ENCODE results near the gene DNAJC10.
"Not testable (repeated sequence)": the region's sequence is repeated elsewhere in the genome, so short reads cannot be mapped to it uniquely, and the experiment has no call there.

The DNAJC10 gene

DNA sequence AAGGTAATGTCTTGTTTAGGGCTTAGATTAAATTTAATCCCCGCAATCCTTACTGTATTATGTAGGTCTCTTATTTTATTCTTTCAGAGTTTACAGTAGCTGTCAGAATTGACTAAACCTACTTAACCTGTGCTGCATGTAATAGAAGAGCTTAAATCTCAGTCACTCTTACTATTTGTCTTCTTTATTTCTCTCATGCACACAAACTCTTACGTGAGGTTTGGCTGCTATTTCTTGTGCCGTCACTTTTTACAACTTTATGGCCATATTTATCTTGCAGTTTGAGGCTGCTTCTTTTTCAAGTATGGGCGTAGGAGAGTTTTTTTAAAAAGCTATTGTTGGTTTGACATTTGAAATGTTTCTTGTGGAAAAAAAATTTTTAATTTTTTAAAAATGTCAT, 12.0 kb downstream of the DNAJC10 start:
- no peak for DNase-seq

DNA sequence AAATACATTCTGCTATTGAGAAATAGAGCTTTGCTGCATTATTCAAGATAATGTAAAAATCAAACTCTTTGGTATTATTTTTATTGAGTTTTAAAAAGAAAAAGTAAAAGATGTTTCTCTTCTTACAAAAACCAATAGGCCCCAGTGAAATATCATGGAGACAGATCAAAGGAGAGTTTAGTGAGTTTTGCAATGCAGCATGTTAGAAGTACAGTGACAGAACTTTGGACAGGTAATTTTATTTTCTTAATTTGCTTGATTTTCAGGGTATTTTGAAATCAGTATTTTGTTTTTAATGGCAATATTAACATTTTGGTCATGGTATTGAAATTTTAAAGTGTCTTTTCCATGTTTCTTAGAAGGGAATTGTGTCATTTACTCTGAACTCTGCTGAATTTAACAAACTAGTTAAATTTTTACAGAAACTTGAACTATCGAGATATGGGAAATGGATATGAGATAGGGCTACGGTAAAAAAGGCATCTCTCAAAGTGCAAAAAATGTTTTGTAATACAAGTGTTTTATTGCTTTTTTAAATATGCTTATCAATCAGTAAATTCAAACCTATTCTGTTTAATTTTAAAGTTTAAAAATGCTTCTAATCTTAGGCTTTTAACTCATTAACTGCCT, 13.8 kb downstream of the DNAJC10 start:
- no peak for DNase-seq

DNA sequence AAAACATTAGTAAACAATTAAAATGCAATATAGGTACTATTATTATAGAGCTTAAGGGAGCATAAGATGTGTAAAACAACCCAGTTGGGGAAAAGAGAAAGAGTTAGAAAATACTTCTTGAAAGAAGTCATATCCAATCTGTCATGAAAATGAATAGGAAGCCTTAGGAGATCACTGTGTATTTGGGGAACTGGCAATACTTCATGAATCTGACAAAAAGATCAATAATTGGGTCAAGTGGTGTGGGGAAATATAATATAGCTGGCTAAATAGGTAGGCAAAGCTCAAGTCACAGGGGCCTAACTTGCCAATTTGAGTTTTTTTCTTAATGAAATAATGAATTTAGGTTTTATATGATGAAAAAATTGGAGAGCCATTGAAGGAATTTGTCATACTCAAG, 14.4 kb downstream of the DNAJC10 start:
- DNase-seq: no peak

DNA sequence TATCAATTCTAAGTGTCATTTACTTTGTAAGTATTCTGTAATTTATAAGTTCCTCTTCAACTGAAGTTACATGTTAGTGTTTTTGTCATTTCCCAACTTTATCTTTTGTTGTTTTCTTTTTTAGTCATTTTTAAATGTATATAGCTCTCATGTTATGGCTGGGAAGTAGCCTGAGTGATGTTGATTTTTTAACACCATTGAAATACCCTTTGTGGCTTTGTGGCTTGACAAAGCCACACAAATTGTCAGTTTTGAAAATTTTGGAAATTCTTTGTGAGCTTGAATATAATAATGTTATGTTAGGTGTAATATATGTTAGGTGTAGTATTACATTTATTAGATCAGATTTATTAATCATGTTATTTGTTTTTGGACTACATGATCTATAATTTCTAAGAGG, 16.7 kb downstream of the DNAJC10 start:
- no peak for DNase-seq

DNA sequence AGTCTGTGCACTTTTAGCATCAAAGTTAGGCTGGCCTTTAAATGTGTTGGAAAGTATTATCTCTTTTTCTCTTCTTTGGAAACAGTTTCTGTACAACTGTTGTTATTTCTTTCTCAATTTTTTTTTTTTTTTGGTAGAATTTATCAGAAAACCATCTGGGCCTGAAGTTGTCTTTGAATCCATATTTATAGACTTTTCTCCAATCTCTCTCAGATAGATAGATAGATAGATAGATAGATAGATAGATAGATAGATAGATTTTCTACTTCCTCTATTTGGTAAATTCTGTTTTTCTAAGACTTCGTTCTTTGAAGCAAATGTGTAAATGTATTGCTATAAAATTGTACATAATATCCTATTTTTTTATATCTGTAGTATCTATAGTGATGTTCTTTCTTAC, 17.5 kb downstream of the DNAJC10 start:
- no peak for DNase-seq

DNA sequence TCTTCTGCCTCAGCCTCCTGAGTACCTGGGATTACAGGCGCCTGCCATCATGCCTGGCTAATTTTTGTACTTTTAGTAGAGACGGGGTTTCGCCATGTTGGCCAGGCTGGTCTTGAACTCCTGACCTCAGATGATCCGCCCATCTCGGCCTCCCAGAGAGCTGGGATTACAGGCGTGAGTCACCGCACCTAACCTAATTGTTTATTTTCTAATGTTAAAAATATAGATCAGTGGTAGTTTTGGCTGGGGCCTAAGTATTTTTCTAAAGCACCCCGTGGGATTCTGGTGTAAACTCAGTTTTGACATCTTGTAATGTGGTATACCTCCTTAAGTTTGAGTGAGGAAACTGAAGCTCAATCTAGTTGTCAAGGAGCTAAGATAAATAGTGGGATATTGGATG, 20.8 kb downstream of the DNAJC10 start:
- DNase-seq: not testable (repeated sequence)

DNA sequence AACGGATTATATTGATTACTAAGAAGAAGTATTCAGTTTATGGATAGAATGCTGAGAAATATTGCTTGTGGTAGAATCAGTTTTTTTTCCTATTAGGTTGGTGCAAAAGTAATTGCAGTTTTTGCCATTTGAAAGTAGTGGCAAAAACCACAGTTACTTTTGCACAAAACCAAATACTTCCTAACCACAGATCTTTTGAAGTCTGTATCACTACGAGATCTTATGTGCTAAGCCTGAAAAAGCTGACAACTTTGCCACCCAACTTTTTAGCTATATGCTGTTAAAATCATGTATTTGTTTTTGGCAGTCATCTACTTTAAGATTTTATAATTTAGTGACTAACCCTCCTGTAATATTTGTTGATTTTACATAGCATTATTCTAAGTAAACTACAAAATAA, 24.6 kb downstream of the DNAJC10 start:
- DNase-seq: no peak

DNA sequence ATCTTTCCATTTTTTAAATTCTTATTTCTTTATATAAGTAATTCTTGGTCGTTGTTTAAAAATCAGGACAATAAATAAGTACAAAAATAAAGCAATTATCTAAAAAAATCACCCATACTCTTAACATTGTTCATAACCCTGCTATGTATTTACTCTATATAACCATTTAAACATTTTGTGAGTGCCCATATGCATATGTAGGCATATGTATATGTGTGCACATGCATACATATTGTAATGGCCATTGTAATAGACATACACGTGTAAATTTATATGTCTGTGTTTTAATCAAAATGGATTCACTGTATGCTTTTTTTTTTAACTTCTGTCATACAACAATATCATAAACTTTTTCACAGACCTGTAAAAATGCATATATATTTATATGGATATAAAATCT, 25.6 kb downstream of the DNAJC10 start:
- no peak for DNase-seq

DNA sequence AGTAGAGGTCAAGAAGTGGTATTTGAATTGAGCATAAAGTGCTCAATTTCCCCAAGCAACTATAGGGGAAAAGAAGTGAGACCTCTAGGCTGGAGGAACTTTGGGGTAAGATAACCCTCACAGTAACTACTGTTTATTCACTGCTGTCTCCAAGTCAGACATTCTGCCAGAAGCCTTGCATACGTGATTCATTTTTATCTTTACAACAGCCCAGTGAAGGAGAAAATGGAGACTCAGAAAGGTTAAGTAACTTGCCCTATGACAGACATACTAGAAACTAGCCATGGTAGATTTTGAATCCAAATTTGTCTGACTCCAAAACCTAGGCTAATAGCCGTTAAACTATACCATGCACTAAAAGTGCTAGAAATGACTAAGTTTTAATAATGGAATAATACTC, 28.4 kb downstream of the DNAJC10 start:
- no peak for DNase-seq

DNA sequence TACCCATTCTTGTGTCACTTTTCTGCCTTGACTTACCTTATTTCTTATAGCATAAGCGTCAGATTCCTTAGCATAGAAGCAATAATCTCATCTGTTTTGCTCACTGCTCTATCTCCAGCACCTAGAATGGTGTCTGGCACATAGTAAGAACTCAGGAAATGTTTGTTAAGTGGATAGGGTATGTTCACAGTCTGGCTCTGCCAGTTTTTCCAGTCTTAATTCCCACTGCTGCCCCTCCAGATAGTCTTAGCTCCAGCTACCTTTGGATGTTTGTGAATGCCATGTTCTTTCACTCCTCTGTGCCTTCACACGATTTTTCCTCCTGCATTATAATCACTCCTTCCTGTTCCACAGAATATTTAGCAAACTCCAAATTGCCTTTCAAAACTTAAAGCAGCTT, 29.0 kb downstream of the DNAJC10 start:
- DNase-seq: no peak

DNA sequence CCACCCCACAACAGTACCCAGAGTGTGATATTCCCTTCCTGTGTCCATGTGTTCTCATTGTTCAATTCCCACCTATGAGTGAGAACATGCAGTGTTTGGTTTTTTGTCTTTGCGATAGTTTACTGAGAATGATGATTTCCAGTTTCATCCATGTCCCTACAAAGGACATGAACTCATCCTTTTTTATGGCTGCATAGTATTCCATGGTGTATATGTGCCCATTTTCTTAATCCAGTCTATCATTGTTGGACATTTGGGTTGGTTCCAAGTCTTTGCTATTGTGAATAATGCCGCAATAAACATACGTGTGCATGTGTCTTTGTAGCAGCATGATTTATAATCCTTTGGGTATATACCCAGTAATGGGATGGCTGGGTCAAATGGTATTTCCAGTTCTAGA, 29.8 kb downstream of the DNAJC10 start:
- DNase-seq: not testable (repeated sequence)

DNA sequence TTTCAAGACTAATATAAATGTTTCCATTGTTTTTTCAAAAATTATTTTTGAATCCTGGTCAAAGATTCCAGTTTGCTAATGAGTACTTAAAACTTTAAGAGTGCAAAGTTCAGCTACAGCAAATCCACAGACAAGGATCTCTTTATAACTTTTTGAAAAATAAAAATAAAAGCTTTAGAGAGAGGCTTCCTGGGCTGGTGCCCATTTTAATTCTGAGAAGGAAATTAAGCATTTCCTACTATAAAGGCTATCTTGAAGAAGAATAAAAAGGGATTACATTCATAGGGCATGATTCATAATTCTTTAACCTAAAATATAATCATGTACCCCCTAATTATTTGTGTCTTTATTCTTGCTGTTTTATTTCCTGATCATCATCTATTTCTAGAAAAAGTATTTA, 38.2 kb downstream of the DNAJC10 start:
- DNase-seq: no peak

DNA sequence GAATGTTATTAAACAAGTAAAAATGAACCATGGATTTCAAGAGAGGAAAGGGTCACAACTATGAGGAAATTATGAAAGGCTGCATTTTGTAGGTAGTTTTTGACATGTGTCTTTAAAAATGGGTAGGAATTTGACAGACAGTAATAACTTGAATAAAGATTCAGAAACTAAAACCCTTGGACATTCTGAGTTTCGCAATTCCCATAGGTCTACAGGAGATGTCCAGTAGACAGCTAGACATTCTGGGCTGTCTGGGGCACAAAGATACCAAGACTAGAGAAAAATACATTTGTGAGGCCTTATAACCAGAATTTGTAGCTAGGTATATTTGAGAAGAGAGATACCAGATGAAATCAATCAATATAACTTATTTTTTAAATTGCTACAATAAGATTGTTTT, 42.3 kb downstream of the DNAJC10 start:
- no peak for DNase-seq

DNA sequence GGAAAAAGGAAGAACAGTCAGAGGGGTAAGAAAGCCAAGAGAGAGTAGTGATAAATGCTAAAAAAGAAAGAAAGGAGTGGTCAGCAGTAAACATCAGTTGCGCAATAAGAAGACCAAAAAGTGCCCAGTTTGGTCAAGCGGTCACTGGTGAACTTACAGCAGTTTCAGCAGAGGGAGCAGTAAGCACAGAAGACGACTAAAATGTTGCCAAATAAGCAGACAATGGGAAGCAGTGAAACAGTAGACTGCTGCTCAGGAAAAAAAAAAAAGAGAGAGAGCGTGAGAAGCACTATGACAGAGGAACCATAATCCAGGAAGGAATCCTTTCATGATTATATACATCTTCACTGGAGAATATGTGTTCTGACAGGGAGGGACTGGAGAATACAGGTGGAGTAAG, 45.8 kb downstream of the DNAJC10 start:
- no peak for DNase-seq

DNA sequence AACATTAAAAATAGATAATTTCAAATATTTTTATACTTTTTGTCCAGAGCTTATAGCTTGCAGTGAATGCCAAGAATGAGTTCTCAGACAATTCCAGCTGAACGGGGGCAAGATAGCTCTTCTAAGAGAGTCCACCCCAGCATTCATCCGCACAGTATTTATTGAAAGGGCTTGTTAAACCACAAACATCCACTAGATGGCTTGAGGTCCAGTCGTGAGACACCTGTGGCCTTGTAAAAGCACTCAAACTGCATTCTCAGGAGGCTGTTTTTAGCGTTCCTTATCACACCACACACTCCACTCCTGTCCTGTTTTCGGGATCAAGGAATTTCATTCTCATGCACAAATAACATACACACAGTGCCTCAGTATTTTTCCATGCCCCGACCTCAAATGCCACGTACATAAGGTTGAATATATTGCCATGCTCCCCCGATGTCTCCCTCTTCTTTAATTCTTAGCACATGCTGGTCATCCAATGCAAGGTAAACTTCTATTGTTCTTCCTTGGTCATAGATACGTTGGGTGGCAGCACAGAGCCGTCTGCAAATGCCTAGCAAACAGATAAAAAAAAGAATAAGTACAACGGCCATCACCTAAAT, 47.4 kb downstream of the DNAJC10 start:
- DNase-seq: no peak

DNA sequence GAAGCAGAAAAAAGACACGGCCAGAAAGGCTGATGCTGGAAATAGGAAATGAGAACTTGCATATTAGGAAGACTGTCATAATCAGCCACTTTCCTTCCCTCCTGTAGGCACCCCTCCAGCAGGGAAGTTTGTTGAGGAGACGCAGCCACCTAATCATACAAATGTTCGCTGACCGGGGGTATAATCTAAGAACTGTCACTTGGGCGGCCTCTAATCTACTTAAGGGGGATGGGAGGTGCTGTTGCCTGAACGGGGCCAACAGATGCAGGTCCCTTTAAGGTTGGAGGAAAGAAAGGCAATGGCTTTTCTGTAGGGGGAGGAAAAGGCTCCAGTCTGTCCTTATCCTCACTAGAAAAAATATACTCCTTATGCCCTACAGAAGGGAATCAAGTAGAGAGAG, 50.6 kb downstream of the DNAJC10 start:
- DNase-seq: no peak

DNA sequence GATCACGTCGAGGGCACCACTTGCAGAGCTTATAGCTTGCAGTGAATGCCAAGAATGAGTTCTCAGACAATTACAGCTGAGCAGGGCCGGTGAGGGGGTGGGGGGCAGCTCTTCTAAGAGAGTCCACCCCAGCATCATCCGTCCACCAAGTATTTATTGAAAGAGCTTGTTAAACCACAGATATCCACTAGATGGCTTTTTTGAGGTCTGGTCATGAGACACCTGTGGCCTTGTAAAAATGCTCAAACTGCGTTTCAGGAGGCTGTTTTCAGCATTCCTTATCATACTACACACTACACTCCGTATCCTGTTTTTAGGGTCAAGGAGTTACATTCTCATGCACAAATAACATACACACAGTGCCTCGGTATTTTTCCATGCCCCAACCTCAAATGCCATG, 51.5 kb downstream of the DNAJC10 start:
- no peak for DNase-seq

DNA sequence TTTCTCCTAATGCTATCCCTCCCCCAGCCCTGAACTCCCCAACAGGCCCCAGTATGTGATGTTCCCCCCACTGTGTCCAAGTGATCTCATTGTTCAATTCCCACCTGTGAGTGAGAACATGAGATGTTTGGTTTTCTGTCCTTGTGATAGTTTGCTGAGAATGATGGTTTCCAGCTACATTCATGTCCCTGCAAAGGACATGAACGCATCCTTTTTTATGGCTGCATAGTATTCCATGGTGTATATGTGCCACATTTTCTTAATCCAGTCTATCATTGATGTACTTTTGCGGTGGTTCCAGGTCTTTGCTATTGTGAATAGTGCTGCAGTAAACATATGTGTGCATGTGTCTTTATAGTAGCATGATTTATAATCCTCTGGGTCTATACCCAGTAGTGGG, 52.9 kb downstream of the DNAJC10 start:
- not testable (repeated sequence) for DNase-seq

DNA sequence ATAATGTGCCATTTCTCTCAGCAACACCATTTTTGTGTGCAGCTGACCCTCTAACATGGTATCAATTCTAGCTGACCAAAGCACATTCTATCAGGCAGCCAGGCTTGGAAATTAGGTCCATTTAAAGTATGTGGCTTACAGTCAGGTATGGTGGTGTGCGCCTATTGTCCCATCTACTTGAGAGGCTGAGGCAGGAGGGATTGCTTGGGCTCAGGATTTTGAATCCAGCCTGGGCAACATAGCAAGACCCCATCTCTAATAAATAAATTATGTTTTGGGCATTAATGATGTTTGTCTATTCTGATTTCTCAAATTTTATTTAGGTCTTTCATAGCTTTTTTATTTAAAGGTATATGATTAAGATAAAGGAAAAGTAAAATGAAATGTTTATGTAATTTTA, 63.3 kb downstream of the DNAJC10 start:
- no peak for DNase-seq

DNA sequence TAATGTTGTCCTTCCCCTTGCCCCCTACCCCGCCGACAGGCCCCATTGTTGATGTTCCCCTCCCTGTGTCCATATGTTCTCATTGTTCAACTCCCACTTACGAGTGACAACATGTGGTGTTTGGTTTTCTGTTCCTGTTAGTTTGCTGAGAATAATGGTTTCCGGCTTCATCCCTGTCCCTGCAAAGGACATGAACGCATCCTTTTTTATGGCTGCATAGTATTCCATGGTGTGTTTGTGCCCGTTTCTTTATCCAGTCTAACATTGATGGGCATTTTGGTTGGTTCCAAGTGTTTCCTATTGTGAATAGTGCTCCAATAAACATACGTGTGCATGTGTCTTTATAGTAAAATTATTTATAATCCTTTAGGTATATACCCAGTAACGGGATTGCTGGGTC, 65.0 kb downstream of the DNAJC10 start:
- not testable (repeated sequence) for DNase-seq

DNA sequence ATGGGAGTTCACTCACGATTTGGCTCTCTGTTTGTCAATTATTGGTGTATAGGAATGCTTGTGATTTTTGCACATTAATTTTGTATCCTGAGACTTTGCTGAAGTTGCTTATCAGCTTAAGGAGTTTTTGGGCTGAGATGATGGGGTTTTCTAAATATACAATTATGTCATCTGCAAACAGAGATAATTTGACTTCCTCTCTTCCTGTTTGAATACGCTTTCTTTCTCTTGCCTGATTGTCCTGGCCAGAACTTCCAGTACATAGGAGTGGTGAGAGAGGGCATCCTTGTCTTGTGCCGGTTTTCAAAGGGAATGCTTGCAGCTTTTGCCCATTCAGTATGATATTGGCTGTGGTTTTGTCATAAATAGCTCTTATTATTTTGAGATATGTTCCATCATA, 66.6 kb downstream of the DNAJC10 start:
- DNase-seq: not testable (repeated sequence)

DNA sequence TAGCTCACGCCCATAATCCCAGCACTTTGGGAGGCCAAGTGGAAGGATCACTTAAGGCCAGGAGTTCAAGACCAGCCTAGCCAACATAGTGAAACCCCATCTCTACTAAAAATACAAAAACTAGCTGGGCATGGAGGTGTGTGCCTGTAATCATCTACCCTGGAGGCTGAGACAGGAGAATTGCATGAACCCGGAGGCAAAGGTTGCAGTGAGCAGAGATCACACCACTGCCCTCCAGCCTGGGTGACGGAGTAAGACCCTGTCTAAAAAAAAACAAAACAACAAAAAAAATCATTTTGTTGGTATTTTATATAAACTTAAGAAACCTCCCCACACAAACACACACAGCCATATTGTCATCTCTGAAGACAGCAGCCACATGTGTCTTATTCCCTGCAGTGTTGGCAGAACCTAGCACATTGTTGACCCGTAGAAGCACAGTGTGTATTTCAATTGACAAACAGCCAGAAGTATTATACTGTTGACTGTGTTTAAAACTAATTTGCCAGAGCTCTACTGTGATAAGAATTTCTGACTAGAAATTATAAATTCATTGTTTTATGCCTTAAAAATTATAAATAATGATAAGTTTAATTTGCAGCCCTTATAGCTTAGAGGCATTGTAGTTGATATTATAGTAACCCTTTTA, 68.1 kb downstream of the DNAJC10 start:
- no peak for DNase-seq

DNA sequence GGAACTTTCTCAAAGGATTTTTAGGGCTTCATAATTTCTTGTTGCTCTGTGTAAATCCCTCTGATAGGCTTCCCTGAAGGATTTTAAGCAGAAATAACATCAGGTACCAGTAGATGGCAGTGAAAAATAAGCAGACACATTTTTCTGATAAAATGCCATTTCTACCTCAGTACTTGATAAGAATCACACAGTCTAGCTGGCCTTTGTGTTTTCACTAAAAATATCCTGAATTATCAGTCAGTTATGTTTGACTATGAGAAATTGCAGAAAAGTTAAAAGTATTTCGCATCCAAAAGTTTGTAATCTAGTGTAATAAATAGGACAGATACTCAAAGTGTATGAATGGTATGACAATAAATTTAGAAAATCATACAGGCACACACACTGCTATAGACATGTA, 68.7 kb downstream of the DNAJC10 start:
- peak; percentile 6 for DNase-seq

DNA sequence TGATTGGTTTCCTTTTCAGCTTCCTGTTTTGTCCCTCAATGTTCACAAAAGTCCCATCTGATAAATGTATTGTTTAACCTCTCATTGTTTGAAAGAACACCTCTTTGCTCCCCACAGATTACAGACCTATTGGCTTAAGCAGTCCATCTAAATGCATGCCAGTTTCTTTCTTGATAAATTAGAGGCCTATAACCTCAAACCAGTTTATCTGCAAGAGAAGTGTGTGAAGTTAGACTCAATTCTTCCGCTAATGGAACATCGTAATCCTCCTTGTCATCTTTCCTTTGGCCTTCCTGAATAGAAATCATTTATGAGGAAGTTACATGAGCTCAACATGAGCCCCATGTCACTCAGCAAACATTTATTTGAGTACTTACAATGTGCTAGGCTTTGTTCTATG, 76.4 kb downstream of the DNAJC10 start:
- no peak for DNase-seq

DNA sequence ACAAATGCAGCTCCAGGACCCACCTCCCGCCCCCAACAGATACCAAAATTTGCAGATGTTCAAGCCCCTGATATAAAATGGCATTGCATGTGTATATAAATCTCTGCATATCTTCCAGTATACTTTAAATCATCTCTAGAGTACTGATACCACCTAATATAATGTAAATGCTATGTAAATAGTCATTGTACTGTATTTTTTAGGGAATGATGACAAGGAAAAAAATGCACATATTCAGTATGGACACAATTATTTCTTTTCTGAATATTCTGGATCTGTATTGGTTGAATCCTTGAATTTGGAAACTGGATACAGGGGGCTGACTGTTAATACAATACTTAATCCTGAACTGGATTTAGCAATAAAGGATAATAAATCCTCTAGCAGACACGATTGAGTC, 82.7 kb downstream of the DNAJC10 start:
- no peak for DNase-seq

Measured in NCI-H524 treated with DMSO at 0.1 percent for 48 hours (cell line).